Epithelial cell of esophagus (primary cell): ENCODE data around the gene TRIM17.
A peak's percentile ranks its signal among the peaks of the same experiment; 100 is the strongest.

Experiments
- DNase-seq: peaks from one replicate; pipeline ENCODE4 v3.0.0; 2010; ENCODE audit warnings: low read depth
- H3K4me3 ChIP-seq: 2 replicates; pipeline ENCODE4 v1.5.1; 2011; ENCODE audit warnings: mild to moderate bottlenecking, low read length, control low read depth
- TF ChIP-seq, protein P1 (sequence below): IDR thresholded peaks from 2 replicates; pipeline ENCODE4 v1.5.1; 2011; ENCODE audit warnings: low read depth, mild to moderate bottlenecking, low read length, control low read depth, inconsistent platforms; ENCODE audit not compliant: insufficient read depth; ENCODE audit errors: missing control alignments

The TRIM17 gene

GRCh38 chr1:228361314-228362140 lies 55.1 kb downstream of the TRIM17 start:
- TF ChIP-seq, protein P1, sequence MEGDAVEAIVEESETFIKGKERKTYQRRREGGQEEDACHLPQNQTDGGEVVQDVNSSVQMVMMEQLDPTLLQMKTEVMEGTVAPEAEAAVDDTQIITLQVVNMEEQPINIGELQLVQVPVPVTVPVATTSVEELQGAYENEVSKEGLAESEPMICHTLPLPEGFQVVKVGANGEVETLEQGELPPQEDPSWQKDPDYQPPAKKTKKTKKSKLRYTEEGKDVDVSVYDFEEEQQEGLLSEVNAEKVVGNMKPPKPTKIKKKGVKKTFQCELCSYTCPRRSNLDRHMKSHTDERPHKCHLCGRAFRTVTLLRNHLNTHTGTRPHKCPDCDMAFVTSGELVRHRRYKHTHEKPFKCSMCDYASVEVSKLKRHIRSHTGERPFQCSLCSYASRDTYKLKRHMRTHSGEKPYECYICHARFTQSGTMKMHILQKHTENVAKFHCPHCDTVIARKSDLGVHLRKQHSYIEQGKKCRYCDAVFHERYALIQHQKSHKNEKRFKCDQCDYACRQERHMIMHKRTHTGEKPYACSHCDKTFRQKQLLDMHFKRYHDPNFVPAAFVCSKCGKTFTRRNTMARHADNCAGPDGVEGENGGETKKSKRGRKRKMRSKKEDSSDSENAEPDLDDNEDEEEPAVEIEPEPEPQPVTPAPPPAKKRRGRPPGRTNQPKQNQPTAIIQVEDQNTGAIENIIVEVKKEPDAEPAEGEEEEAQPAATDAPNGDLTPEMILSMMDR, result no peak
- H3K4me3 ChIP-seq, result no peak overlapping the region

DNA sequence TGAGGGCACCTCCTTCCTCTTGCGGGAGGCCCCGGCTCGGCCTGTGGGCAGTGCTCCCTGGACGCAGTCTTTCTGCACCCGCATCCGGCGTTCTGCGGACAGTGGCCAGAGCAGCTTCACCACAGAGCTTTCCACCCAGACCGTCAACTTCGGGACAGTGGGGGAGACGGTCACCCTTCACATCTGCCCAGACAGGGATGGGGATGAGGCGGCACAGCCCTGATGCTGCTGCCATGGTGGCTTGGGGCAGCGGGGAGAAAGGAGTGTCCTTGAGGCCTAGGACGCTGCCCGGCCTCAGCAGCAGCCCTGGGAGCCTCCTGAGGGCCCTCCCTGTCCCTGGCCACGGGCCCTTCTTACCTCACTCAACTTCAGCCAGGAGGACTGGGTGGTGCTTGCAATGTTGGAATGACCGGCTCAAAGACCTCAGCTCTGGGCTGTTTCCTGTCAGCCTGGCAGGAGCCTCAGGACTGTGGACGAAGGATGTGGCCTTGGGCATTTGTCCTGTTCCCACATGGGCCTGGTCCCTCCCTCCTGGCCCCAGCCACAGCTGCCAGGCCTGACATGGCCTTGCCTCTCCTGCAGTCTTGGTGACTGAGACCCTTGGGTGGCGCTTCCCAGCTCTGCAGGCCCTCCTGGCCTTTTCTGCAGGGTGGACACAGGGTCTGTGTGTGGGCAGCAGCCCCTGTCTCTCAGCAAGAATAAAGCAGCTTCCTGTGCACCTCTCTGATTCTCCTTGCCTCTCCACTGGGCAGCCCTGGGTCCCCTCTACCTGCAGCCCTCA lies 55.9 kb downstream of the TRIM17 start:
- TF ChIP-seq, protein P1, result no peak
- DNase-seq, result no peak
- H3K4me3 ChIP-seq, result no peak overlapping the region

More at GRCh38 chr1:228361314-228362140, 55.1 kb downstream of the TRIM17 start:
- DNase-seq, result no peak

- no peak overlapping the region for H3K4me3 ChIP-seq
- DNase-seq, result no peak
- TF ChIP-seq, protein P1, result no peak
These were observed 56.8 kb downstream of the TRIM17 start for GRCh38 chr1:228359613-228360532.

DNA sequence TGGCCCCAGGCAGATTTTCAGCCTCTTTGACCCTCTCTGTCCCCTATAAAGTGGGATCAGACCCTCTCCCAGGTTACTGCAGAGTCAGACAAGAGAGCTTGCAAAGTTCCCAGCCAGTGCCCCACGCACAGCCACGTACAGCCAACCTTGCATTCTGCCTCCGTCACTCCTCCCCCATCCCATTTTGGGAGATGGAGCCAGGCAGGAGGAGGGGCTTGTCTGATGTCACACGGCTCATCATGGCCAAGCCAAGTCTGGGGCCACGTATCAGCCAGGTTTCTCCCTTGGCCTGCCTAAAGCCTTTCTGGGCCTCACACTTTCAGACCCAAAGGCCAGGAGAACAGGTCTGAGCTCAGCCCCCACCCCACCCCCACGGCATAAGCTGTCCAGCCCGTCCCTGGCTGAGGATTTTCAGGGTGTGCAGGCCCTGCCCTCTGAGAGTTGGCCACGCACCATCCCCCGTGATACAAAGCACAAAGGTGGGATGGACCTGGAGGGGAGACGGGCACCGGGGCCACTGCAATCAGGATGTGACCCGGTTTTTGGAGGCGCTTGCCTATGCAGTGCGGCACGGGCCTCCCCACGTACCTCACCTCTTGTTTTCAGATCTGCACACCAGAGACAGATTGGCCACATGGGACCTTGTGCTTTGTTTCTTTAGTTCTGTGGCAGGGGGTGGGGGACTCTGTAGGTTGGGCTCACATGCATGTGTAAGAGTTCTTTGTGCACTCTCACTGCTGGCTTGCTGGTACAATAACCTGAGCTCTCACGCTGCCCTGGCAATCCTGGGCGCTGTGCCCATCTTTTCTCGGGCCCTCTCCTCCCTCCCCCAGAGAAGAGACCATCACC lies 57.7 kb downstream of the TRIM17 start:
- no peak for DNase-seq
- TF ChIP-seq, protein P1, result no peak
- no peak overlapping the region for H3K4me3 ChIP-seq

DNA sequence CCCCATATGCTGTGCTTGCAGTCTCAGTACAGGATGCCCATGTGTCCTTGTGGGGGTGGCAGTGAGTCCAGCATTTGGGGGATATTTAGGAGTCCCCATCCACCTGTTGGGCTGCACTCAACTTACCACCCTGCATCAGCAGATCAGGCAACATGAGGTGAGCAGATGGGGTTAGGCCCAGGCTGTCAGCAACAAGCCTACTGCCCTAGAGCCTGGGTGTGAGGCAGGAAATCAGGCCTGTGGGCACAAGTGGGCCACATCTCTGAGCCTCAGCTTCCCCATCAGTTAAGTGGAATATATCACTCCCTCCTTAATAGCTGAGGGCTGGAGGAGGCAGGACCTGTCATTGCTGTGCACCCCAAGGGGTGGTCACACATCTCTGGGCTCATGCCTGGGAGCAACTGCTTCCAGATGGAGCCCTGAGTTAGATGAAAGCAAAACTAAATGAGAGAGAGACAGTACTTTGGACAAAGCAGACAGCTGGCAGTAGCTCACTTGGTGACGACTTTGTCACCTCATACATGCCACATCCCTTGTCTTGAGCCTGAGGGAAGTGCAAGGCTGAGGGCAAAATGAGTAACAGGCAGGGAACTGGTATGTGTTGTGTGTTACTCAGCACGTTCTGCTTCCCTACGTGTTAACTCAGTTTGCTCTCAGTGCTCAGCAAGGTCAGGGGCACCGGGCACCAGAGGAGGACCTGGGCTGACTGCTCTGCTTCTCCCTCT lies 58.5 kb downstream of the TRIM17 start:
- TF ChIP-seq, protein P1, result no peak
- peak; percentile 59 for DNase-seq

More for the DNA sequence above, 58.5 kb downstream of the TRIM17 start:
- H3K4me3 ChIP-seq, result no peak overlapping the region
